ENCODE results near the gene RFT1.

- no peak for TF ChIP-seq JUND (IDR thresholded peaks at IDR 0.05)
- no peak for TF ChIP-seq CTCF (IDR thresholded peaks at IDR 0.05 in 2 of 3, conservative IDR thresholded peaks at IDR 0.05 in 1 of 3; ENCODE audit: borderline replicate concordance in 1 of 3, insufficient read depth in 1 of 3, low read depth in 2 of 3, low read length in 2 of 3)
Measured at GRCh38 chr3:53129344-53129743, 891 bp downstream of the RFT1 start.
